HUES48 (cell line): Measurements from ENCODE around the gene ST6GALNAC2.

Experiments
- H3K27ac ChIP-seq: one replicate; pipeline ENCODE4 v1.7.0; 2013; ENCODE audit warnings: low read depth, low read length, inconsistent platforms
- H3K27me3 ChIP-seq: 2 replicates; pipeline ENCODE4 v1.6.1; 2013; ENCODE audit warnings: mild to moderate bottlenecking, low read length; ENCODE audit not compliant: control insufficient read depth, insufficient read depth
- H3K36me3 ChIP-seq: 2 replicates; pipeline ENCODE4 v1.6.1; 2013; ENCODE audit warnings: low read length; ENCODE audit not compliant: control insufficient read depth, insufficient read depth
- H3K4me1 ChIP-seq: 2 replicates; pipeline ENCODE4 v1.6.1; 2013; ENCODE audit warnings: mild to moderate bottlenecking, low read length; ENCODE audit not compliant: control insufficient read depth, insufficient read depth
- H3K4me3 ChIP-seq: 2 replicates; pipeline ENCODE4 v1.5.1; 2013; ENCODE audit warnings: mild to moderate bottlenecking, low read depth, low read length
- H3K9ac ChIP-seq: 2 replicates; pipeline ENCODE4 v1.6.1; 2013; ENCODE audit warnings: mild to moderate bottlenecking, low read depth, low read length, moderate library complexity
- H3K9me3 ChIP-seq: 2 replicates; pipeline ENCODE4 v1.6.1; 2013; ENCODE audit warnings: low read length; ENCODE audit not compliant: control insufficient read depth, insufficient read depth

The ST6GALNAC2 gene

GRCh38 chr17:76579281-76579680, 6.4 kb downstream of the ST6GALNAC2 start:
- H3K27ac ChIP-seq = no peak overlapping the region
- H3K36me3 ChIP-seq = no peaks in the 10 kb centered on the region
- 0 out of 2 replicates have a peak, but pooled peaks cover 5% of the 10 kb centered on the region for H3K4me1 ChIP-seq
- no peaks in the 10 kb centered on the region for H3K9me3 ChIP-seq
- H3K27me3 ChIP-seq = peaks cover 15% of the 10 kb centered on the region
- H3K4me3 ChIP-seq = no peak overlapping the region
- H3K9ac ChIP-seq = no peak overlapping the region

GRCh38 chr17:76578376-76578775, 7.3 kb downstream of the ST6GALNAC2 start:
- Histone ChIP-seq H3K9ac (no peak overlapping the region), H3K27me3 (peaks cover 6% of the 10 kb centered on the region), H3K4me3 (no peak overlapping the region), H3K4me1 (0 out of 2 replicates have a peak, but pooled peaks cover 5% of the 10 kb centered on the region), H3K9me3 (no peaks in the 10 kb centered on the region), H3K27ac (no peak overlapping the region), H3K36me3 (no peaks in the 10 kb centered on the region)

GRCh38 chr17:76577876-76578275, 7.8 kb downstream of the ST6GALNAC2 start:
- peaks cover 4% of the 10 kb centered on the region for H3K27me3 ChIP-seq
- no peaks in the 10 kb centered on the region for H3K9me3 ChIP-seq
- H3K27ac ChIP-seq = no peak overlapping the region
- H3K9ac ChIP-seq = no peak overlapping the region
- H3K4me1 ChIP-seq = 0 out of 2 replicates have a peak, but pooled peaks cover 5% of the 10 kb centered on the region
- H3K36me3 ChIP-seq = no peaks in the 10 kb centered on the region
- H3K4me3 ChIP-seq = no peak overlapping the region

- Histone ChIP-seq H3K4me1 (0 out of 2 replicates have a peak, but pooled peaks cover 5% of the 10 kb centered on the region), H3K36me3 (no peaks in the 10 kb centered on the region), H3K4me3 (no peak overlapping the region), H3K9me3 (no peaks in the 10 kb centered on the region), H3K27me3 (peaks cover 4% of the 10 kb centered on the region), H3K27ac (no peak overlapping the region), H3K9ac (no peak overlapping the region)
Observed at GRCh38 chr17:76576189-76576588, 9.5 kb downstream of the ST6GALNAC2 start.

- Histone ChIP-seq H3K4me3 (no peak overlapping the region), H3K9ac (no peak overlapping the region), H3K27ac (no peak overlapping the region), H3K4me1 (no peaks in the 10 kb centered on the region), H3K27me3 (no peaks in the 10 kb centered on the region; the same call in 1 of the 2 replicates), H3K36me3 (no peaks in the 10 kb centered on the region), H3K9me3 (no peaks in the 10 kb centered on the region)
Observed at GRCh38 chr17:76575570-76575969, 10.1 kb downstream of the ST6GALNAC2 start.

- Histone ChIP-seq H3K27me3 (no peaks in the 10 kb centered on the region; the same call in 1 of the 2 replicates), H3K4me1 (peaks cover 8% of the 10 kb centered on the region), H3K36me3 (no peaks in the 10 kb centered on the region), H3K9me3 (no peaks in the 10 kb centered on the region), H3K9ac (no peak overlapping the region), H3K4me3 (no peak overlapping the region), H3K27ac (no peak overlapping the region)
Observed at GRCh38 chr17:76574166-76574565, 11.5 kb downstream of the ST6GALNAC2 start.

GRCh38 chr17:76573096-76573495, 12.6 kb downstream of the ST6GALNAC2 start:
- Histone ChIP-seq H3K4me3 (no peak overlapping the region), H3K4me1 (peaks cover 14% of the 10 kb centered on the region), H3K9ac (no peak overlapping the region)

GRCh38 chr17:76572201-76572910, 13.3 kb downstream of the ST6GALNAC2 start:
- H3K27me3 ChIP-seq = no peaks in the 10 kb centered on the region
- no peak overlapping the region for H3K9ac ChIP-seq
- no peaks in the 10 kb centered on the region for H3K9me3 ChIP-seq
- H3K27ac ChIP-seq = no peak overlapping the region
- H3K4me3 ChIP-seq = no peak overlapping the region
- H3K4me1 ChIP-seq = peaks cover 16% of the 10 kb centered on the region
- no peaks in the 10 kb centered on the region for H3K36me3 ChIP-seq

More at GRCh38 chr17:76573096-76573495, 12.6 kb downstream of the ST6GALNAC2 start:
- Histone ChIP-seq H3K27me3 (no peaks in the 10 kb centered on the region), H3K27ac (no peak overlapping the region), H3K36me3 (no peaks in the 10 kb centered on the region), H3K9me3 (no peaks in the 10 kb centered on the region)

GRCh38 chr17:76570877-76571471, 14.7 kb downstream of the ST6GALNAC2 start:
- Histone ChIP-seq H3K36me3 (peaks cover 6% of the 10 kb centered on the region), H3K4me3 (no peak overlapping the region), H3K4me1 (peaks cover 16% of the 10 kb centered on the region), H3K27ac (no peak overlapping the region), H3K9ac (no peak overlapping the region), H3K9me3 (no peaks in the 10 kb centered on the region), H3K27me3 (no peaks in the 10 kb centered on the region)

- Histone ChIP-seq H3K4me3 (no peak overlapping the region), H3K9me3 (no peaks in the 10 kb centered on the region), H3K27ac (no peak overlapping the region), H3K27me3 (no peaks in the 10 kb centered on the region), H3K36me3 (peaks cover 11% of the 10 kb centered on the region), H3K9ac (no peak overlapping the region), H3K4me1 (peaks cover 16% of the 10 kb centered on the region)
Observed at GRCh38 chr17:76570457-76570856, 15.2 kb downstream of the ST6GALNAC2 start.

- peaks cover 16% of the 10 kb centered on the region for H3K4me1 ChIP-seq
- no peaks in the 10 kb centered on the region for H3K27me3 ChIP-seq
- no peaks in the 10 kb centered on the region for H3K9me3 ChIP-seq
- H3K36me3 ChIP-seq = peaks cover 18% of the 10 kb centered on the region
- no peak overlapping the region for H3K9ac ChIP-seq
- no peak overlapping the region for H3K4me3 ChIP-seq
- no peak overlapping the region for H3K27ac ChIP-seq
Observed at GRCh38 chr17:76569607-76570279, 15.9 kb downstream of the ST6GALNAC2 start.
